HepG2 (cell line): ENCODE measurements around the gene ADI1. TPM values are rescaled to one million over a fixed set of nuclear protein-coding genes. Genes with fewer than 3 reads are reported as not detected.

Source experiments
- BCLAF1 ChIP-seq: fragments of 450-650 bp; IDR thresholded peaks from 2 replicates; pipeline ENCODE4 v1.6.1; 2017; ENCODE audit warnings: mild to moderate bottlenecking
- BRF2 ChIP-seq: sonication (generic); formaldehyde crosslinking; IDR thresholded peaks from 2 replicates; pipeline ENCODE4 v1.8.1; 2022; ENCODE audit warnings: mild to moderate bottlenecking, missing genetic modification reagents
- FOSL2 ChIP-seq: sonication (generic); formaldehyde crosslinking; IDR thresholded peaks from 2 replicates; pipeline ENCODE4 v1.4.0; 2020; ENCODE audit warnings: missing genetic modification reagents
- FUBP1 ChIP-seq: sonication (generic); formaldehyde crosslinking; IDR thresholded peaks from 2 replicates; pipeline ENCODE4 v1.5.1; 2020; ENCODE audit warnings: missing genetic modification reagents, mild to moderate bottlenecking, borderline replicate concordance
- HNF1B ChIP-seq: sonication (generic); formaldehyde crosslinking; IDR thresholded peaks from 2 replicates; pipeline ENCODE4 v1.5.1; 2020; ENCODE audit warnings: mild to moderate bottlenecking, moderate library complexity, missing genetic modification reagents
- KDM5B ChIP-seq: sonication (generic); formaldehyde crosslinking; IDR thresholded peaks from 2 replicates; pipeline ENCODE4 v1.4.0; 2020; ENCODE audit warnings: missing genetic modification reagents, mild to moderate bottlenecking, borderline replicate concordance
- MAFK ChIP-seq, 2 experiments: IDR thresholded peaks in 1 of 2; conservative IDR thresholded peaks in 1 of 2; 2 replicates each; pipeline ENCODE4 v1.6.1; 2011; ENCODE audit warnings: improper control_type of control experiment in 2 of 2, low read length in 2 of 2
- NFE2 ChIP-seq: sonication (generic); formaldehyde crosslinking; IDR thresholded peaks from 2 replicates; pipeline ENCODE4 v1.4.0; 2020; ENCODE audit warnings: missing genetic modification reagents
- NR2F6 ChIP-seq, 2 experiments: IDR thresholded peaks; 2 replicates each; pipeline ENCODE4 v1.6.1; 2016; ENCODE audit warnings: antibody characterized with exemption in 1 of 2, mild to moderate bottlenecking in 1 of 2
- ZBTB2 ChIP-seq: sonication (generic); formaldehyde crosslinking; IDR thresholded peaks from 2 replicates; pipeline ENCODE4 v1.8.0; 2022; ENCODE audit warnings: low read depth, missing genetic modification reagents
- ZBTB7A ChIP-seq: sonication (generic); formaldehyde crosslinking; IDR thresholded peaks from 2 replicates; pipeline ENCODE4 v1.8.0; 2022; ENCODE audit warnings: mild to moderate bottlenecking, missing genetic modification reagents
- ZFP90 ChIP-seq: sonication (generic); formaldehyde crosslinking; IDR thresholded peaks from 2 replicates; pipeline ENCODE4 v1.8.0; 2022; ENCODE audit warnings: missing genetic modification reagents, mild to moderate bottlenecking, inconsistent platforms, borderline replicate concordance
- ZNF230 ChIP-seq: sonication (generic); formaldehyde crosslinking; IDR thresholded peaks from 2 replicates; pipeline ENCODE4 v1.4.0; 2020; ENCODE audit warnings: mild to moderate bottlenecking, missing genetic modification reagents
- ZNF275 ChIP-seq: sonication (generic); formaldehyde crosslinking; IDR thresholded peaks from 2 replicates; pipeline ENCODE4 v1.8.0; 2022; ENCODE audit warnings: missing genetic modification reagents, mild to moderate bottlenecking, inconsistent platforms, borderline replicate concordance
- ZNF333 ChIP-seq: sonication (generic); formaldehyde crosslinking; IDR thresholded peaks from 2 replicates; pipeline ENCODE4 v1.4.0; 2020; ENCODE audit warnings: mild to moderate bottlenecking, missing genetic modification reagents, borderline replicate concordance
- ZNF510 ChIP-seq: sonication (generic); formaldehyde crosslinking; IDR thresholded peaks from 2 replicates; pipeline ENCODE4 v1.4.0; 2020; ENCODE audit warnings: low read depth, mild to moderate bottlenecking, missing genetic modification reagents
- ZNF713 ChIP-seq: sonication (generic); formaldehyde crosslinking; IDR thresholded peaks from 2 replicates; pipeline ENCODE4 v1.4.0; 2020; ENCODE audit warnings: mild to moderate bottlenecking, missing genetic modification reagents
- ZNF720 ChIP-seq: sonication (generic); formaldehyde crosslinking; IDR thresholded peaks from 2 replicates; pipeline ENCODE4 v1.4.0; 2020; ENCODE audit warnings: missing genetic modification reagents
- polyA plus RNA-seq, 8 experiments: library from polyadenylated mRNA; depleted of rRNA in 3 of 8; stranded (reverse) in 7 of 8; unstranded in 1 of 8; fragments of >200 nt; fragmentation: Illumina TruSeq in 4 of 8; extraction: Trizol in 4 of 8; gene quantifications; 2 replicates each; pipeline versions ENCODE4 v1.2.1 to v1.2.3, GENCODE V29; 2011 to 2016; ENCODE audit warnings: low read depth in 4 of 8, missing spikeins in 1 of 8, mixed read lengths in 1 of 8; ENCODE audit not compliant: insufficient read depth in 1 of 8
- total RNA-seq, 5 experiments: library from RNA; depleted of rRNA; stranded (reverse); fragments of >200 nt; fragmentation: Illumina TruSeq; extraction: Trizol; gene quantifications; 2 replicates each; pipeline ENCODE4 v1.2.3, GENCODE V29; 2016; ENCODE audit warnings: low read depth in 1 of 5

Gene ADI1
- total and polyA plus RNA-seq, 2 of the 13 experiments (the other 11 are each of a cell fraction or from before 2014, with no cell fraction given), result 28.7 to 123 TPM

GRCh38 chr2:3517948-3518495 lies 1.3 kb downstream of the ADI1 start (continued):
- TF ChIP-seq FUBP1 (CRISPR knock-in tag), result no peak
- peak; percentile 73; the same call in 1 of the 2 replicates for TF ChIP-seq ZBTB2 (CRISPR knock-in tag)
- TF ChIP-seq HNF1B (CRISPR knock-in tag), result no peak
- TF ChIP-seq FOSL2 (CRISPR knock-in tag), result no peak
- TF ChIP-seq ZBTB7A (CRISPR knock-in tag), result no peak
- no peak for TF ChIP-seq ZNF720 (CRISPR knock-in tag)
- TF ChIP-seq ZFP90 (CRISPR knock-in tag), result no peak
- no peak for TF ChIP-seq ZNF510
- TF ChIP-seq BCLAF1, result no peak
- TF ChIP-seq ZNF333 (CRISPR knock-in tag), result no peak
- no peak for TF ChIP-seq NFE2 (CRISPR knock-in tag)
- no peak for TF ChIP-seq NR2F6 (IDR thresholded peaks at IDR 0.05)
- peak; percentile 11; the same call in 1 of the 2 replicates for TF ChIP-seq NR2F6 (CRISPR knock-in tag; IDR thresholded peaks at IDR 0.05)
- TF ChIP-seq MAFK (conservative IDR thresholded peaks at IDR 0.05 in 1 of 2, IDR thresholded peaks at IDR 0.05 in 1 of 2; ENCODE audit: low read length in 2 of 2), result no peak
- no peak for TF ChIP-seq ZNF230
- no peak for TF ChIP-seq ZNF713 (CRISPR knock-in tag)
- no peak for TF ChIP-seq KDM5B (CRISPR knock-in tag)
- no peak for TF ChIP-seq ZNF275
- TF ChIP-seq BRF2 (CRISPR knock-in tag), result no peak; the same call in 1 of the 2 replicates
